ENCODE data around the gene ITGA3. TPM values are rescaled to one million over a fixed set of nuclear protein-coding genes. Genes with fewer than 3 reads are reported as not detected.

ITGA3 gene
- polyA plus RNA-seq, 1 experiment = 39.9 TPM

- peak; percentile 75 for DNase-seq (ENCODE audit: low read depth, low spot score)
- no peaks in the 10 kb centered on the region for H3K27me3 ChIP-seq (ENCODE audit: control insufficient read depth, insufficient read depth, low read length)
- TF ChIP-seq, protein P1, sequence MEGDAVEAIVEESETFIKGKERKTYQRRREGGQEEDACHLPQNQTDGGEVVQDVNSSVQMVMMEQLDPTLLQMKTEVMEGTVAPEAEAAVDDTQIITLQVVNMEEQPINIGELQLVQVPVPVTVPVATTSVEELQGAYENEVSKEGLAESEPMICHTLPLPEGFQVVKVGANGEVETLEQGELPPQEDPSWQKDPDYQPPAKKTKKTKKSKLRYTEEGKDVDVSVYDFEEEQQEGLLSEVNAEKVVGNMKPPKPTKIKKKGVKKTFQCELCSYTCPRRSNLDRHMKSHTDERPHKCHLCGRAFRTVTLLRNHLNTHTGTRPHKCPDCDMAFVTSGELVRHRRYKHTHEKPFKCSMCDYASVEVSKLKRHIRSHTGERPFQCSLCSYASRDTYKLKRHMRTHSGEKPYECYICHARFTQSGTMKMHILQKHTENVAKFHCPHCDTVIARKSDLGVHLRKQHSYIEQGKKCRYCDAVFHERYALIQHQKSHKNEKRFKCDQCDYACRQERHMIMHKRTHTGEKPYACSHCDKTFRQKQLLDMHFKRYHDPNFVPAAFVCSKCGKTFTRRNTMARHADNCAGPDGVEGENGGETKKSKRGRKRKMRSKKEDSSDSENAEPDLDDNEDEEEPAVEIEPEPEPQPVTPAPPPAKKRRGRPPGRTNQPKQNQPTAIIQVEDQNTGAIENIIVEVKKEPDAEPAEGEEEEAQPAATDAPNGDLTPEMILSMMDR (IDR thresholded peaks at IDR 0.05; ENCODE audit: low read depth, low read length) = no peak; the same call in 1 of the 2 replicates
- H3K9me3 ChIP-seq (ENCODE audit: control insufficient read depth, insufficient read depth, low read length) = no peaks in the 10 kb centered on the region
- CTCF ChIA-PET = interaction anchor here (0.6 to 4.5 kb wide), 15 partner anchors 9 to 292 kb away, joined by 3 to 85 read pairs (median 7); no protein-coding TSS in a partner anchor
- POLR2A ChIA-PET = interaction anchor here (0.7 to 3.5 kb wide), 3 partner anchors 26 to 350 kb away, joined by 3 to 16 read pairs (median 8); partner anchors contain the start of gene ITGA3
- H3K4me3 ChIP-seq (ENCODE audit: low read depth, low read length) = peak overlapping the region; percentile 51
- peak overlapping the region; percentile 91 for H3K27ac ChIP-seq (ENCODE audit: low read depth, low read length)
Measured at GRCh38 chr17:50027172-50027880, 28.6 kb upstream of the ITGA3 start.

DNA sequence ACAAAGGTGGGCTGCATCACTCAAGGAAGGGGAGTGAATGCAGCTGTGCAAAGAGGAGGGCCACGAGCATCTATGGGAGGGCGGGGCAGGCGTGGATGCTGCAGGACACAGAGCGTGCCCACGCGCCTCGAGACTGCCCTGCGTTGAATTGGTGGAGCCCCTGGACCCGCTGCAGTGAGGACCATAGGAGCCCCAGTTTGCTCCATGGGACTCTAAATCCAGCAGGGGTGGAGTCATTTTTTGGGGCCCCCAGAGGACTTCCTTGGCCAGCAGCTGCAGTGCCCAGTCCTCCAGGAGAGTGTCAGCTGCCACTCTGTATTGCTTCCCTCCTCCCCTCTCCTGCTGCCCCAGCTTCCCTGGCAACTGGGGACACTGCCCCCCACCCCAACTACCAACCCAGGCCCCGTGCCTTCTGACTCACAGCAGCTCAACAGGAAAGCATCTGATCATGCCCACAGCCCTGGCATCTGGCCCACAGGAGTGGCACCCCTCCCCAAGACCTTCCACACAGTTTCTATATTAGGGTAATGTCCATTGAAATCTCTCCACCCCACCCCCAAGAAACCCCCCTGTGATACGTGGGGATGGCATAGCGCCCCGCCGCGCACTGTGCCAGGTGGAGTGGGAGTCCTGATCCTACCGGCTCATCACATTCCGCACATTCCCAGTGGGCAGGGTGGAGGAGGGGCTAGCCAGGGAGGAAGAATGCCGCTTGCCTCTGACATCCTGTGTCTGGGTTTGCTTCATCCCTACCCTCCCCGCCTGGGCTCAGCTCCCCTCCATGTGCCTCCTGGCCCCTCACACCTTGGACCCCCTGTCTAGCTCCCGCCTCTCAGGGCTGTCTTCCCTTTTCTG is 27.8 kb upstream of the ITGA3 start:
- ChIA-PET POLR2A (interaction anchor here (0.7 to 3.5 kb wide), 4 partner anchors 25 to 351 kb away, joined by 3 to 16 read pairs (median 6); partner anchors contain the start of gene ITGA3), CTCF (interaction anchor here (1.8 to 4.5 kb wide), 3 partner anchors 31 to 66 kb away, joined by 4 to 85 read pairs (median 20); no protein-coding TSS in a partner anchor)
- H3K4me3 ChIP-seq (ENCODE audit: low read depth, low read length) = no peak overlapping the region
- no peaks in the 10 kb centered on the region for H3K27me3 ChIP-seq (ENCODE audit: control insufficient read depth, insufficient read depth, low read length)
- no peaks in the 10 kb centered on the region for H3K9me3 ChIP-seq (ENCODE audit: control insufficient read depth, insufficient read depth, low read length)
- DNase-seq (ENCODE audit: low read depth, low spot score) = no peak
- TF ChIP-seq, protein P1 (IDR thresholded peaks at IDR 0.05; ENCODE audit: low read depth, low read length) = no peak
- peak overlapping the region; percentile 91 for H3K27ac ChIP-seq (ENCODE audit: low read depth, low read length)

DNA sequence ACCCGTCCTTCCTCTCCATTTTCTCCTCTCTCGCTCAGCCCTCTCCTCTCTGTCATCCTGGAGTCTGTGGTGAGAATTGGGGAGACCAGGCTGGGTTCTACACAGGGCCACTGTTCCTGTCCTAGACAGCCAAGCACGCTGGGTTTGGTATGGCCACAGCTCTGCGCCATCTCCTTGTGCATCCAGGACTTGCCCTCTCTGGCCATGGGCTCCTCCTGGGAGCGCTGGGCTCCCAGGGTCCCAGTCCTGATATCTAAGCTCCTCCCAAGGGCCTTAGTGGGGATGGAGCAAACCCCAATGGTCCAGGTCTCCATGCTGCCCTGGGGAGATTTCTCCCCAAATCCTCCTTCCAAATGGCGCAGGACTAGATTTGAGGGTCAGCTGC is 27.2 kb upstream of the ITGA3 start:
- ChIA-PET POLR2A (interaction anchor here (1.4 to 3.5 kb wide), 3 partner anchors 24 to 35 kb away, joined by 3 to 16 read pairs (median 8); partner anchors contain the start of gene ITGA3), CTCF (interaction anchor here (1.8 to 4.5 kb wide), 3 partner anchors 31 to 65 kb away, joined by 4 to 85 read pairs (median 20); no protein-coding TSS in a partner anchor)
- TF ChIP-seq, protein P1 (IDR thresholded peaks at IDR 0.05; ENCODE audit: low read depth, low read length) = no peak
- no peaks in the 10 kb centered on the region for H3K9me3 ChIP-seq (ENCODE audit: control insufficient read depth, insufficient read depth, low read length)
- H3K27ac ChIP-seq (ENCODE audit: low read depth, low read length) = no peak overlapping the region
- no peaks in the 10 kb centered on the region for H3K27me3 ChIP-seq (ENCODE audit: control insufficient read depth, insufficient read depth, low read length)
- H3K4me3 ChIP-seq (ENCODE audit: low read depth, low read length) = no peak overlapping the region
- no peak for DNase-seq (ENCODE audit: low read depth, low spot score)

DNA sequence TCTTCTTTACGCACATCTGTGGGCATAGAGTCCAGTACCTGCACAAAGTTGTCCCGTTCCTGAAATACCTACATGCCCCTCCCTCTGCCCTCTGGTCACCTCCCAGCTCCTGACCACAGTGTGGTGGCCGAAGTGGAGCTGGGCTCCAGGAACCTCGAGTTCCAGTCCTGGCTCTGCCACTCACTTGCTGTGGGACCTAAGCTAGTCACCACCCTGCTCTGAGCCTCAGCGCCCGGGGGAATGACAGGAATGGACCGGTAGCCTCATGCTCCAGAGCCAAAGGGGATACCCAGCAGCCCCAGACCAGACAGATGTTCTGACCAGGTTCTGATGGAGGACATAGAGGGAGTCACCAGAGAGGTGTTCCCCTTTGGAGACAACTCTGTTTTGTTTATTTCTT is 26.7 kb upstream of the ITGA3 start:
- H3K9me3 ChIP-seq (ENCODE audit: control insufficient read depth, insufficient read depth, low read length) = no peaks in the 10 kb centered on the region
- POLR2A ChIA-PET = interaction anchor here (1.4 to 3.5 kb wide), 2 partner anchors 27 to 35 kb away, joined by 3 to 16 read pairs; partner anchors contain the start of gene ITGA3
- CTCF ChIA-PET = interaction anchor here (2.8 to 4.5 kb wide), 2 partner anchors 58 to 65 kb away, joined by 20 to 85 read pairs; no protein-coding TSS in a partner anchor
- TF ChIP-seq, protein P1 (IDR thresholded peaks at IDR 0.05; ENCODE audit: low read depth, low read length) = no peak
- no peak overlapping the region for H3K4me3 ChIP-seq (ENCODE audit: low read depth, low read length)
- no peaks in the 10 kb centered on the region for H3K27me3 ChIP-seq (ENCODE audit: control insufficient read depth, insufficient read depth, low read length)
- no peak for DNase-seq (ENCODE audit: low read depth, low spot score)
- H3K27ac ChIP-seq (ENCODE audit: low read depth, low read length) = no peak overlapping the region
